ENCODE measurements around the gene WDR5B.

GRCh38 chr3:122397201-122397600, 18.7 kb downstream of the WDR5B start:
- no peak for TF ChIP-seq CTCF (IDR thresholded peaks at IDR 0.05)
- no peak for TF ChIP-seq POLR2A (IDR thresholded peaks at IDR 0.05)

Measured in Peyer's patch (tissue), 4 donors.